SK-N-SH (cell line): Measurements from ENCODE around the gene ISOC2.

Source experiments
- CTCF ChIP-seq: fragments of 200-600 bp; sonication (generic); IDR thresholded peaks from 2 replicates; pipeline ENCODE4 v1.6.1; 2017; ENCODE audit warnings: antibody characterized with exemption, mild to moderate bottlenecking, moderate library complexity
- EP300 ChIP-seq, 2 experiments: IDR thresholded peaks; 2 replicates each; pipeline versions ENCODE4 v1.4.0 to v1.6.1; 2012; ENCODE audit warnings: borderline replicate concordance in 1 of 2, low read depth in 1 of 2, low read length in 1 of 2
- EZH2phosphoT487 ChIP-seq: fragments of 200-600 bp; sonication (generic); IDR thresholded peaks from 2 replicates; pipeline ENCODE4 v1.6.1; 2017; ENCODE audit warnings: low read depth, mixed run types, mild to moderate bottlenecking, antibody characterized with exemption, moderate library complexity, borderline replicate concordance

- TF ChIP-seq EP300 (IDR thresholded peaks at IDR 0.05; ENCODE audit: borderline replicate concordance in 1 of 2, low read depth in 1 of 2, low read length in 1 of 2) = no peak
- no peak for TF ChIP-seq CTCF
- TF ChIP-seq EZH2phosphoT487 = no peak
These were observed 658 bp upstream of the ISOC2 start for GRCh38 chr19:55461974-55462626.
